Transverse colon (tissue), 4 donors: ENCODE measurements around the gene ATP13A5.

ENCODE experiments used
- CTCF ChIP-seq, 5 experiments: fragments of 200-600 bp in 3 of 5; fragments of 450-650 bp in 2 of 5; sonication (generic) in 3 of 5; IDR thresholded peaks; 1 replicate in 2 of 5; 2 replicates in 3 of 5; pipeline ENCODE4 v1.5.1; 2016 to 2017; ENCODE audit warnings: antibody characterized with exemption in 5 of 5, inconsistent platforms in 3 of 5, mild to moderate bottlenecking in 2 of 5, moderate library complexity in 1 of 5
- EP300 ChIP-seq: sonication (generic); formaldehyde crosslinking; IDR thresholded peaks from one replicate; pipeline ENCODE4 v1.6.1; 2017; ENCODE audit warnings: antibody characterized with exemption, low read depth
- POLR2A ChIP-seq: fragments of 450-650 bp; IDR thresholded peaks from one replicate; pipeline ENCODE4 v1.6.1; 2016; ENCODE audit warnings: antibody characterized with exemption, mild to moderate bottlenecking, moderate library complexity
- POLR2AphosphoS5 ChIP-seq, 3 donors: sonication (generic); formaldehyde crosslinking; IDR thresholded peaks; one replicate each; pipeline ENCODE4 v1.6.1; 2016; ENCODE audit warnings: antibody characterized with exemption in 3 of 3

GRCh38 chr3:193330555-193331204 is 47.9 kb downstream of the ATP13A5 start:
- TF ChIP-seq CTCF (IDR thresholded peaks at IDR 0.05) (no peak), POLR2AphosphoS5 (IDR thresholded peaks at IDR 0.05) (no peak), EP300 (no peak), POLR2A (no peak)
